CD4-positive, alpha-beta T cell (primary cell): ENCODE measurements around the gene PRKG1. TPM values are rescaled to one million over a fixed set of nuclear protein-coding genes. Genes with fewer than 3 reads are reported as not detected.

ENCODE experiments used
- ATAC-seq: fragments of 200-7000 bp; cut with Tn5 transposase; one replicate; pipeline ENCODE4 v1.10.0; 2022; ENCODE audit warnings: mild to moderate bottlenecking; ENCODE audit not compliant: poor library complexity
- CTCF ChIA-PET: fragments of 350-600 bp; sonication (Branson Sonifier 250); formaldehyde crosslinking; loops from one replicate; lab custom pipeline; 2021; ENCODE audit warnings: antibody characterized with exemption, inconsistent platforms; lab: Charles Lee
- POLR2A ChIA-PET: fragments of 350-600 bp; sonication (Branson Sonifier 250); formaldehyde crosslinking; loops from one replicate; lab custom pipeline; 2021; ENCODE audit warnings: antibody characterized with exemption, inconsistent platforms; lab: Charles Lee
- DNase-seq, 14 experiments: peaks; one replicate each; pipeline ENCODE4 v3.0.0-alpha.2; 2013 to 2020; ENCODE audit warnings: mixed read lengths in 2 of 14
- H3K27ac ChIP-seq, 2 donors: one replicate each; pipeline versions ENCODE4 v1.5.1 to v1.7.0; 2013; ENCODE audit warnings: low read length in 2 of 2, low read depth in 1 of 2, mild to moderate bottlenecking in 1 of 2
- H3K27me3 ChIP-seq, 2 experiments: 1 replicate in 1 of 2; 2 replicates in 1 of 2; pipeline versions ENCODE4 v1.6.1 to v1.7.0; 2013; ENCODE audit warnings: low read length in 2 of 2, control low read depth in 1 of 2, mild to moderate bottlenecking in 1 of 2, moderate library complexity in 1 of 2; ENCODE audit not compliant: insufficient read depth in 2 of 2, control insufficient read depth in 1 of 2
- H3K36me3 ChIP-seq: one replicate; pipeline ENCODE4 v1.6.1; 2013; ENCODE audit warnings: low read length, control low read depth; ENCODE audit not compliant: insufficient read depth
- H3K4me1 ChIP-seq: one replicate; pipeline ENCODE4 v1.6.1; 2013; ENCODE audit warnings: low read length, control low read depth; ENCODE audit not compliant: insufficient read depth
- H3K4me3 ChIP-seq: one replicate; pipeline ENCODE4 v1.5.1; 2013; ENCODE audit warnings: mild to moderate bottlenecking, low read length, moderate library complexity
- H3K9me3 ChIP-seq, 2 experiments: 1 replicate in 1 of 2; 2 replicates in 1 of 2; pipeline versions ENCODE4 v1.6.1 to v1.7.0; 2013; ENCODE audit warnings: low read length in 2 of 2, mild to moderate bottlenecking in 2 of 2, control low read depth in 1 of 2, moderate library complexity in 1 of 2; ENCODE audit not compliant: control insufficient read depth in 1 of 2, insufficient read depth in 1 of 2
- H3K27ac Mint-ChIP-seq: one replicate; pipeline ENCODE4 v1.8.0; 2020; ENCODE audit warnings: mixed read lengths
- H3K27me3 Mint-ChIP-seq: one replicate; pipeline ENCODE4 v1.8.0; 2021; ENCODE audit warnings: mixed read lengths
- H3K36me3 Mint-ChIP-seq: one replicate; pipeline ENCODE4 v1.8.0; 2021; ENCODE audit warnings: low read depth, mixed read lengths
- H3K4me1 Mint-ChIP-seq: one replicate; pipeline ENCODE4 v1.8.0; 2021; ENCODE audit warnings: low read depth, mixed read lengths
- H3K4me3 Mint-ChIP-seq: one replicate; pipeline ENCODE4 v1.8.0; 2020; ENCODE audit warnings: mild to moderate bottlenecking, mixed read lengths
- H3K9me3 Mint-ChIP-seq: one replicate; pipeline ENCODE4 v1.8.0; 2020; ENCODE audit warnings: mixed read lengths
- CTCF ChIP-seq: fragments of 200-600 bp; IDR thresholded peaks from one replicate; pipeline ENCODE4 v1.8.0; 2022; ENCODE audit warnings: antibody characterized with exemption, mild to moderate bottlenecking
- intact Hi-C, 2 experiments: fragments of 100-400 bp; cut with DNase I in 1 of 2; cut with micrococcal nuclease in 1 of 2; formaldehyde crosslinking; loops; one replicate each; pipeline versions ENCODE4 v1.15.1 to v1.9.0; 2023 to 2025; cut with DNase I, micrococcal nuclease
- total RNA-seq, 174 experiments: library from RNA in 2 of 174; stranded (reverse) in 2 of 174; gene quantifications; one replicate each; pipeline ENCODE4 v1.2.3 and lab custom pipeline; 2021 to 2026

The PRKG1 gene
- total RNA-seq, 2 experiments from 2014 or later, result 0.31 TPM; not detected in 1

GRCh38 chr10:52316500-52316899, 1242.2 kb downstream of the PRKG1 start:
- peaks cover 0 to 13% of the 10 kb centered on the region in 2 experiments for H3K9me3 ChIP-seq
- ATAC-seq (no peak), DNase-seq (no peak)
- Mint-ChIP-seq H3K36me3 (no peaks in the 10 kb centered on the region), H3K4me1 (peaks cover 16% of the 10 kb centered on the region), H3K4me3 (no peak overlapping the region), H3K27me3 (peaks cover 63% of the 10 kb centered on the region), H3K9me3 (no peaks in the 10 kb centered on the region), H3K27ac (no peak overlapping the region)
- ChIA-PET POLR2A (no interaction called here), CTCF (no interaction called here)
- TF ChIP-seq CTCF, result no peak
- H3K4me3 ChIP-seq, result no peak overlapping the region
- peaks cover 4% of the 10 kb centered on the region for H3K4me1 ChIP-seq
- peaks cover 21 to 45% of the 10 kb centered on the region in 2 experiments for H3K27me3 ChIP-seq
- intact Hi-C loops, result no loop called here
- H3K27ac ChIP-seq, result no peak overlapping the region
- H3K36me3 ChIP-seq, result no peaks in the 10 kb centered on the region

- H3K27ac Mint-ChIP-seq, result no peak overlapping the region
- no peaks in the 10 kb centered on the region for H3K36me3 Mint-ChIP-seq
- no peaks in the 10 kb centered on the region for H3K9me3 Mint-ChIP-seq
- H3K4me1 Mint-ChIP-seq, result peaks cover 12% of the 10 kb centered on the region
- Histone ChIP-seq H3K36me3 (no peaks in the 10 kb centered on the region), H3K27ac (no peak overlapping the region), H3K4me1 (peaks cover 4% of the 10 kb centered on the region), H3K27me3 (peaks cover 19 to 31% of the 10 kb centered on the region in 2 experiments), H3K4me3 (no peak overlapping the region), H3K9me3 (peaks cover 0 to 13% of the 10 kb centered on the region in 2 experiments)
- no peak overlapping the region for H3K4me3 Mint-ChIP-seq
- intact Hi-C loops, result no loop called here
- peaks cover 47% of the 10 kb centered on the region for H3K27me3 Mint-ChIP-seq
- no peak for DNase-seq
- no peak for TF ChIP-seq CTCF
- ATAC-seq, result no peak
- ChIA-PET CTCF (no interaction called here), POLR2A (no interaction called here)
These were observed 1243.9 kb downstream of the PRKG1 start for GRCh38 chr10:52318136-52318701.

- H3K9me3 Mint-ChIP-seq, result no peaks in the 10 kb centered on the region
- no peak overlapping the region for H3K4me3 Mint-ChIP-seq
- H3K36me3 ChIP-seq, result no peaks in the 10 kb centered on the region
- TF ChIP-seq CTCF, result no peak
- no peak for ATAC-seq
- H3K27ac ChIP-seq, result no peak overlapping the region
- peaks cover 40% of the 10 kb centered on the region for H3K27me3 Mint-ChIP-seq
- H3K4me1 ChIP-seq, result peaks cover 4% of the 10 kb centered on the region
- H3K4me3 ChIP-seq, result no peak overlapping the region
- H3K27me3 ChIP-seq, result peaks cover 12 to 24% of the 10 kb centered on the region in 2 experiments
- no peak for DNase-seq
- peaks cover 0 to 10% of the 10 kb centered on the region in 2 experiments for H3K9me3 ChIP-seq
- intact Hi-C loops, result no loop called here
- peaks cover 7% of the 10 kb centered on the region for H3K4me1 Mint-ChIP-seq
- CTCF ChIA-PET, result no interaction called here
- POLR2A ChIA-PET, result no interaction called here
- H3K36me3 Mint-ChIP-seq, result no peaks in the 10 kb centered on the region
- no peak overlapping the region for H3K27ac Mint-ChIP-seq
These were observed 1244.7 kb downstream of the PRKG1 start for GRCh38 chr10:52318822-52319464.
